SU-DHL-6 (cell line): ENCODE results near the gene FAM53B.

Experiments
- H2AFZ ChIP-seq: fragments of 200-600 bp; sonication (generic); 2 replicates; pipeline ENCODE4 v1.6.1; 2014; ENCODE audit warnings: low read depth, mild to moderate bottlenecking, moderate library complexity, mixed read lengths, antibody characterized with exemption, low read length; ENCODE audit not compliant: severe bottlenecking
- H3F3A ChIP-seq: fragments of 200-600 bp; shearing (Covaris generic); 2 replicates; pipeline ENCODE4 v1.6.0; 2016; ENCODE audit warnings: antibody characterized with exemption, mild to moderate bottlenecking; ENCODE audit not compliant: insufficient read depth
- H3K27ac ChIP-seq: fragments of 200-600 bp; sonication (generic); 2 replicates; pipeline ENCODE4 v1.5.1; 2016; ENCODE audit warnings: low read depth, mild to moderate bottlenecking, low read length, moderate library complexity, mixed read lengths
- H3K27me3 ChIP-seq: fragments of 200-600 bp; sonication (generic), shearing (Covaris generic); 2 replicates; pipeline ENCODE4 v1.6.0; 2014; ENCODE audit warnings: mild to moderate bottlenecking, low read length
- H3K36me3 ChIP-seq: fragments of 200-600 bp; sonication (generic); 2 replicates; pipeline ENCODE4 v1.6.1; 2014; ENCODE audit warnings: mild to moderate bottlenecking, low read length, mixed read lengths
- H3K4me2 ChIP-seq: fragments of 300-600, 200-600 bp; shearing (Covaris generic), sonication (generic); 2 replicates; pipeline ENCODE4 v1.6.0; 2014; ENCODE audit warnings: low read length, low read depth, mild to moderate bottlenecking; ENCODE audit not compliant: poor library complexity, severe bottlenecking
- H3K4me3 ChIP-seq: fragments of 200-600 bp; sonication (generic); 2 replicates; pipeline ENCODE4 v1.5.1; 2014; ENCODE audit warnings: antibody characterized with exemption, low read length, mild to moderate bottlenecking, mixed read lengths; ENCODE audit not compliant: insufficient read depth, poor library complexity, severe bottlenecking
- H3K79me2 ChIP-seq: fragments of 200-600 bp; sonication (generic); 2 replicates; pipeline ENCODE4 v1.6.1; 2014; ENCODE audit warnings: mild to moderate bottlenecking, low read length, moderate library complexity; ENCODE audit not compliant: insufficient read depth
- H3K9ac ChIP-seq: fragments of 200-600 bp; sonication (generic); 2 replicates; pipeline ENCODE4 v1.7.0; 2014; ENCODE audit warnings: mild to moderate bottlenecking, low read length
- H3K9me2 ChIP-seq: fragments of 200-600 bp; sonication (generic); replicated peaks from 2 replicates; pipeline ENCODE4 v1.6.1; 2014; ENCODE audit warnings: low read length; ENCODE audit not compliant: insufficient read depth
- H3K9me3 ChIP-seq: fragments of 200-600 bp; sonication (generic); 2 replicates; pipeline ENCODE4 v1.6.1; 2014; ENCODE audit warnings: low read length, mixed read lengths; ENCODE audit not compliant: insufficient read depth
- H4K20me1 ChIP-seq: fragments of 200-600 bp; sonication (generic); 2 replicates; pipeline ENCODE4 v1.6.1; 2014; ENCODE audit warnings: low read depth, mild to moderate bottlenecking, antibody characterized with exemption, low read length, moderate library complexity, mixed read lengths
- EZH2phosphoT487 ChIP-seq: fragments of 200-600 bp; sonication (generic), shearing (Covaris generic); conservative IDR thresholded peaks from 2 replicates; pipeline ENCODE4 v1.6.1; 2018; ENCODE audit warnings: mild to moderate bottlenecking, antibody characterized with exemption, low read length, moderate library complexity, mixed read lengths
- TF ChIP-seq, protein P1 (sequence below): fragments of 200-600 bp; sonication (generic); IDR thresholded peaks from one replicate; pipeline ENCODE4 v1.5.1; 2017; ENCODE audit warnings: antibody characterized with exemption, mild to moderate bottlenecking, low read length, moderate library complexity; ENCODE audit not compliant: insufficient read depth, poor library complexity, severe bottlenecking

Gene FAM53B

GRCh38 chr10:124715439-124715838, 28.7 kb downstream of the FAM53B start:
- H3K27me3 ChIP-seq = no peaks in the 10 kb centered on the region
- no peak overlapping the region for H3K4me3 ChIP-seq
- no peak overlapping the region for H2AFZ ChIP-seq
- no peak overlapping the region for H3K9ac ChIP-seq
- peaks cover 40% of the 10 kb centered on the region for H4K20me1 ChIP-seq
- H3K9me3 ChIP-seq = no peaks in the 10 kb centered on the region
- no peak overlapping the region for H3K27ac ChIP-seq
- H3K4me2 ChIP-seq = no peak overlapping the region
- no peaks in the 10 kb centered on the region for H3K36me3 ChIP-seq
- no peak for TF ChIP-seq EZH2phosphoT487
- TF ChIP-seq, protein P1, sequence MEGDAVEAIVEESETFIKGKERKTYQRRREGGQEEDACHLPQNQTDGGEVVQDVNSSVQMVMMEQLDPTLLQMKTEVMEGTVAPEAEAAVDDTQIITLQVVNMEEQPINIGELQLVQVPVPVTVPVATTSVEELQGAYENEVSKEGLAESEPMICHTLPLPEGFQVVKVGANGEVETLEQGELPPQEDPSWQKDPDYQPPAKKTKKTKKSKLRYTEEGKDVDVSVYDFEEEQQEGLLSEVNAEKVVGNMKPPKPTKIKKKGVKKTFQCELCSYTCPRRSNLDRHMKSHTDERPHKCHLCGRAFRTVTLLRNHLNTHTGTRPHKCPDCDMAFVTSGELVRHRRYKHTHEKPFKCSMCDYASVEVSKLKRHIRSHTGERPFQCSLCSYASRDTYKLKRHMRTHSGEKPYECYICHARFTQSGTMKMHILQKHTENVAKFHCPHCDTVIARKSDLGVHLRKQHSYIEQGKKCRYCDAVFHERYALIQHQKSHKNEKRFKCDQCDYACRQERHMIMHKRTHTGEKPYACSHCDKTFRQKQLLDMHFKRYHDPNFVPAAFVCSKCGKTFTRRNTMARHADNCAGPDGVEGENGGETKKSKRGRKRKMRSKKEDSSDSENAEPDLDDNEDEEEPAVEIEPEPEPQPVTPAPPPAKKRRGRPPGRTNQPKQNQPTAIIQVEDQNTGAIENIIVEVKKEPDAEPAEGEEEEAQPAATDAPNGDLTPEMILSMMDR = no peak
- H3K9me2 ChIP-seq = no peaks in the 10 kb centered on the region
- peaks cover 100% of the 10 kb centered on the region for H3K79me2 ChIP-seq
- H3F3A ChIP-seq = peaks cover 16% of the 10 kb centered on the region

- no peak overlapping the region for H3K9ac ChIP-seq
- no peak overlapping the region for H3K4me3 ChIP-seq
These were observed 30.4 kb downstream of the FAM53B start for GRCh38 chr10:124713679-124714255.

DNA sequence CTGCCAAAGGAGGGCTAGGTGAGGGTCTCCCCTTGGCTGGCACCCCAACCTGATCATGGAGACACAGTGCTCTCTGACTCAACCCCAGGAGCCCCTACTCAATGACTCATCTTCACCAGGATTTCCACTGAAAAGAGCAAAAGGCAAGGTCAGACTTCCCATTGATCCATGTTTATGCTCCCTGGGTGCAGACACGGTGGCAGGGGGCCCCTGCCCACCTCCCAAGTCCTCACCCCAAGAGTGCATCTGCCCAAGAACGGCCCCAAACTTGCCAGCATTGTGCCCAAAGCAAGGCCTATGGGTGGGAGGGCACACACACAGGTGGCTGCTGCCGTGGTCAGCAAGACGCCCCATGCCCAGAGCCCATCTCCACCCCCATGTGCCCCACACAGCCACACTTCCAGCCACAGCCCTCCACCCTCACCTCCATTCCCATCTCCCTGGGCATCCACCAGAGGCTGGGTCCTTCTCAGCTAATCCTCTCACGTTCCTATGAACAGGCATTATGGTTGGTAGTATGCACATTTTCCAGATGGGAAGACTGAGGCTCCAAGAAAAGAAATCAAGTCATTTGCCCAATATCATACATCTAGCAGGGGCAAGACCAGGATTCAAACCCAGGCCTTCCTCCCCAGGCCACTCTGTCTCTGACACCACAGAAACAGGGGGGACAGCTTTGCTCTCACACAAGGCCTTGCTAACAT, 31.3 kb downstream of the FAM53B start:
- Histone ChIP-seq H3K79me2 (peaks cover 100% of the 10 kb centered on the region), H3K9me2 (no peaks in the 10 kb centered on the region), H4K20me1 (peaks cover 55% of the 10 kb centered on the region), H2AFZ (no peak overlapping the region), H3K27me3 (no peaks in the 10 kb centered on the region), H3K4me2 (no peak overlapping the region), H3K4me3 (no peak overlapping the region), H3K36me3 (no peaks in the 10 kb centered on the region), H3F3A (no peaks in the 10 kb centered on the region), H3K27ac (no peak overlapping the region), H3K9ac (no peak overlapping the region), H3K9me3 (no peaks in the 10 kb centered on the region)
- no peak for TF ChIP-seq EZH2phosphoT487
- TF ChIP-seq, protein P1 = no peak

More at GRCh38 chr10:124713679-124714255, 30.4 kb downstream of the FAM53B start:
- H3K27me3 ChIP-seq = no peaks in the 10 kb centered on the region
- H3K9me3 ChIP-seq = no peaks in the 10 kb centered on the region
- H3K27ac ChIP-seq = no peak overlapping the region
- H2AFZ ChIP-seq = no peak overlapping the region
- no peak for TF ChIP-seq EZH2phosphoT487
- TF ChIP-seq, protein P1 = no peak
- H3F3A ChIP-seq = peaks cover 1% of the 10 kb centered on the region
- no peaks in the 10 kb centered on the region for H3K36me3 ChIP-seq
- no peak overlapping the region for H3K4me2 ChIP-seq
- H3K79me2 ChIP-seq = peaks cover 100% of the 10 kb centered on the region
- H3K9me2 ChIP-seq = no peaks in the 10 kb centered on the region
- H4K20me1 ChIP-seq = peaks cover 53% of the 10 kb centered on the region
